Measurements from ENCODE around the gene DUT. TPM values are rescaled to one million over a fixed set of nuclear protein-coding genes. Genes with fewer than 3 reads are reported as not detected.
A peak's percentile ranks its signal among the peaks of the same experiment; 100 is the strongest.

DUT gene
- total RNA-seq, 1 donor from 2014 or later = 59.4 TPM

DNA sequence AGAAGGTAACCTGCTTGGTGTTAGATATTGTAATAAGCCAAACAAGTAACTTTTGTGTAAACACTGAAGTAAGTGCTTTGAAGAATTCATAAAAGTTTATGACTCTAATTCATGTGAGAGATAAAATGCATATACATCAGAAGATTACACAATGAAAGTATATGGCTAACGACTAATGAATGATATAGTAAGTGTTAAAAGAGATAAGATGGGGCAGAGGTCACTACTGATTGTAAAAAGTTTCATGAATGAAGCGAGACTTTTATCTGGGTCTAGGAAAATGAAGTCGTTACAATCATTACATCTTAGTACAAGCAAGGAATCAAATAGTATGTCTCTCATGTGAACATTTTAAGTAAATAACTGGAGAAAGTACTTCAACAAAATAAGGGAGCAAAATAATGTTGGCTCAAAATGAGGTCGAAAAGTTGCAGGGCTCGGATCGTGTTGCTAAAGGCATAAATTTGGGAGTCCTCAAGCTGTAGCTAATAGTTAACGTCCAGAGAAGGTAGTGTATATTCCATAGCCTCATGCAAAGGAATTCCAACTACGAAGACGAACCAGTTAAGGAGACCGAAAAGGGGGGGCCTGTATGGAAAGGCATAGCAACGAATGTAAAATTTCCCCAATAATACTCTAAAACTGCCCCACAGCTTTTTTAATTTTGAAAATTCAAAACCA lies 984 bp upstream of the DUT start:
- no peak for DNase-seq

DNA sequence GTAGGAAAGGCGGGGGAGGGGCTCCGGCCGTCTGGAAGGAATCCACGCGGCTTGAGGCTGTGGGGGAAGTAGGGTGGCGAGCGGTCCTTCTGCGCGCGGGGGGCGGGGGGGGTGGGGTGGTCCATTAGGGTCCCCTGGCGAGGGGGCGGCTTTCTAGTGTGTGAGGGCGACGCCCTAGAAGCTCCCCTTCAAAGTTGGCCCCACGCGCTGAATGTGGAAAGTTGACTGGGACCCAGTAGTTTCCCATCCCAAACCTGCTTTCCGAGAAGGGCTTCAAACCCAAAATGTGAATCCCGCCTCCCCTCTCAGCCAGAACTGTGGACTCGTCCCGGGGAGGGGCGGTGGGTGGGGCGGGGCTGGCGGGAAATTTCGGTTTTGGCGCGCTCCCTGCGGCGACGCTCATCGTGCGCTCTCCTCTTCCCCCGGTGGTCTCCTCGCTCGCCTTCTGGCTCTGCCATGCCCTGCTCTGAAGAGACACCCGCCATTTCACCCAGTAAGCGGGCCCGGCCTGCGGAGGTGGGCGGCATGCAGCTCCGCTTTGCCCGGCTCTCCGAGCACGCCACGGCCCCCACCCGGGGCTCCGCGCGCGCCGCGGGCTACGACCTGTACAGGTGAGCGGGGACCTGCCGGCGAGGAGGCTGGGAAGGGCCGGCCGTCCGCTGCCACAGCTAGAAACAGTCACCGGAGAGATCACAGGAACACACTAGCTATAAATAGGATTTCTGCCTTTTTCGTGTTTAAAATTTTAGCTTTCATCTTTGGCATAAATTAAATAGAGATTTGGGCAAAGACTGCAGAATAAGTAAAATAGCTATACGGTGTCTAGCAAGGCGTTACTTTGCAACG lies 790 bp downstream of the DUT start:
- DNase-seq = peak; percentile 80

DNA sequence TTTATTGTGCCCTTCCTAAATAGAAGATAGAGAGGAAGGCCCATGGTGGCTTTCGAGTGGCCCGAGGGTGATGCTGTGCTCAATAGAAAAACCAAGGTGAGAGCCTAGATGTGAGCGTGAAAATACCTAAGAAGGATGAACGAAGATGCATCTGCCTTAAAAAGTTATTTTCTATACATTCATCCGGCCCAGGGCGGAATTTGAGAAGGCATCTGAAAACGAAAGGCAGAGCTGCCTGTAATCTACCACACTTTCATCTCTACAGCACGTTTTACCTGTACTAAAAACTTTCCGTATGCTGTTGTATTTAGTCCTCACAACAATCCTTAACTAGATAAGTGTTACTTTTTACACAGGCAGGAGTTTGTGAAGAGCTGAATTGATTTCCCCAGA lies 1.4 kb downstream of the DUT start:
- DNase-seq = no peak

DNA sequence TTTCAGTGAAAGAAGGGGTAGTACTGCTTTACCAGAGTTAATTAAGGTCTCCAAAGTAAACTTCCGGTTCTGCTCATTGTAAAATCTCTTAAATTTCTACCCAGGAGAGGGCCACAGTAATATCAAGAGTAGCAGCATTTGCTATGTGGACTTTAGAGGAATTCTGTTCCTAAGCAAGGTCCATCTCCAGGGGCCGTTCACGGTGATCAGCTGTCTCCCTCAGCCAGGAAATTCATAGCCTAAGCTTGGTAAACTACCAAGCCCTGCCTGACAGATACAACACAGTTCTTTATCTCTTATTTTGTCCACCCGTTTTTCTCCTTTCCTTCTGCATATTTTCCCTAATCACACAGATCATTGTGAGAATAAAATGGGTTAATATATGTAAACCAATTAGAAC lies 2.3 kb downstream of the DUT start:
- no peak for DNase-seq

DNA sequence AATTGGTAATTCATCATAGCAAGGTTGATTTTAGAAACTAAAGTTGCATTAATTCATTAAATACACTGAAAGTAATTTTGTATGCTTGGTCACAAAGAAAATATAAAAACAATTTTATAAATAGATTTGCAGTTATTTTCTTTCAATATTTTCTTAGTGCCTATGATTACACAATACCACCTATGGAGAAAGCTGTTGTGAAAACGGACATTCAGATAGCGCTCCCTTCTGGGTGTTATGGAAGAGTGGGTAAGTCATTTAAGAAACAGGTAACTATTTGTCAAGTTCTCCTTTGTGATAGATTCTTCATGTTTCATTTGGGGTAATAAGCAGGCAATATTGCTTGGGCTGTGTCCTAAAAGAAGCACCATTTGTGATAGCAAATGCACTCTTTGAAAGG lies 3.0 kb downstream of the DUT start:
- no peak for DNase-seq

DNA sequence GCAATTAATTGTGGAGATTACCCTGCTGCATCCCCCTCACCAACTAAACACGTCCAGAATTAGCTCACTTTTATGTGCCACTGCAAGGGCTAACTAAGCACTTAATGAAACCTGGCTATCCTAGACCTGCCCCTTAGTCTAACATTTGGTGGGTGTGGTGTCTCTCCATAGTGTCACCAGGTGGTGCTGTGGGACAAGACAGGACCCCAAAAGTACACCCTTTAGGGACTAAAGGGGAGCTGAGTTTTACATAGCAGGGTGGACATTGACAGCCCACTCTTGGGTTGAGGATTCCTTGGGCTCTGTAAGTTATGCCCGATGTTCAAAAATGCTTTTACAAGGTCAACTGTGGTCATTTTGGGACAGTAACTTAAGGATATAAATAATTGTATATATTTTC lies 5.7 kb downstream of the DUT start:
- no peak for DNase-seq

DNA sequence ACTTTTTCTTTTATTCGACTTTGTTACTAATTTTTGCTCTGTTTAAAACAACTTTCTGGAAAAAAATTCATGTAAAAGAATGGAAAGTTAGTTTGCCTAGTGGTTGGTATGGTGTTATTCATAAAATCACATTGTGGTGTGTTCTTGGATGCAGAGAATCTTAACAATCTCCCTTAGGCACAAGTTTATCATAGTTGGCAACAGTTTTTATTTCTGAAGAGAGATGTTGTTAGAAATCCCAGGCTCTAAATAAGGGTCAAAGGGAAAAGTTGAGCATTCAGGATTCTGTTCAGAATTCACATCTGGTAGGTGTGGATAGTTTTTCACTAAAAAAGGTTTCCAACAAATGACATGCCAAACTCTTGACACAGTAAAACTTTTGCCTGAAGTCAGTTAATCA lies 6.4 kb downstream of the DUT start:
- no peak for DNase-seq

DNA sequence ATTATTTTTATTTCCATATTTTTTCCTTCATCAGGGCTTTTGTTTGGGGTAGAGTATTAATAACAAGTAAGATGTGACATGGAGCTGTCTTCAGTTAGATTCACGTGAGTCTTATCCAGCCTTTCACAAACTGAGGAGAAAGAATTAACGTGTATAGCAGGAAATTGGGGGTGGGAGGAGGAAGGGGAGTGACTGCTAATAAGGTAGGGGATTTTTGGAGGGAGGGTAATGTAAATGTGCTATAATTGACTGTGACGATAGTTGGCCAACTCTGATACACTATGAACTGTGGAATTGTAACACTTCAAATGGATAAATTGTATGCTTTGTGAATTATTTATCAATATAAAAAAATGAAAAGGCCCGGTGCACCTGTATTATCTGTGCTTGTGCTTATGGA lies 8.9 kb downstream of the DUT start:
- no peak for DNase-seq

DNA sequence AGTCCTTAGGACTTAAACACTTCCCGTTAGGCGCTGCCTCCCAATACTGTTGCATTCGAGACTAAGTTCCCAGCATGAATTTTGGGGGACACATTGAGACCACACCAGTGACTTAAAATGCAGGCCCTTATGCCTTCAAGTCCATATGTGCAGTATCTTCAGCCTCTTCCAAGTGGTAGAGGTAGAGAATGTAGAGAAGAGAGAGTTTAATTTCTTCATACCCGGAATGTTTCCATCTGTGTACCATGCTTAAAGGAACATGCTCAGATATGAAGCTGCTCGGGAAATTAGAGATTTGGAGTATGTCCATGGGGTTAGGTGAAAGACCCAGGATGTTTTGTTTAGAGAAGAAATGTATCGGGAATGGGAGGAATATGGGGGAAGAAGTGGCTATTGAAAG lies 12.6 kb downstream of the DUT start:
- DNase-seq = no peak

DNA sequence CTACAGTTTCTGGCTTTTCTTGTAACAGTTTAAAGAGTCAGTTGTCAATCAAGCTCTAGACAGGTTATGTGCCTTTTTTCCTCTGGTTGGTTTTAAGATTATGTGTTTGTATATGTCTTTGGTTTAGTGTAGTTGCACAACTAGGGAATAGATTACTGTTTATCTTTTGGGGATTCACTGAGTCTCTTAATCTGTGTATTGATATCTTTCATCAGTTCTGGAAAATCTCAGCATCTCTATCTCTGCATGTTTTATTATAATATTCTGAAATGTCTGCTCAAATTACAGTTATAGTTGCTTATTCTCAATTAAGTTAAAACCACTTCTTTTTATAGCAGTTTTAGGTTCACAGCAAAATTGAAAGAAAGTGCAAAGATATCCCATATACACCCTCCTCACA lies 14.3 kb downstream of the DUT start:
- no peak for DNase-seq

DNA sequence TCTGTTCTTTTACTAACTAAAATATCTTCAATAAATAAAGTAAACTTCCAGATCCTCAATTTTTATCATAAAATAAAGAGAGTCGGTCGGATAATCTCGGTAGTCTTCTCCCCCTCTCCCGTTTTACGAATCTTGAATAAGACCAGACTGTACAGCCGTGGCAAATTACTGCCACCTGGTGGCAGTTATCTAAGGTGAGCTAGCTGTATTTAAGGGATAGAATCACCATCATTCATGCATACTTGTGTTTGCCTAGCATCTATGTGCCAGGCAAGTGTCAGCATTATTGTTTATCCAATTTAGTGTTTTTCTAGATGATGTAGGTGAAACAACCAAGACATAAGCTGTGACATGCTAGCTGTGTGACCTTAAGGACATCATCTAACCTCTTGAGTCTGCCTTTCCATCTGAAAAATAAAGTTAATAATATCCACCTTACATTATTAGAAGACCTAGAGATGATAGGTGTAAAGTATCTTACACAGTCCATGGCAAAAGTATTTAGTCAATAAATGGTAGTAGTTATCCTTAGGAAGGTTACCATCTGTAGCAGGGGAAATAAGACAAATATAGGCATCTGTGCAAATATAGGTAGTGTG lies 21.3 kb downstream of the DUT start:
- no peak for DNase-seq

DNA sequence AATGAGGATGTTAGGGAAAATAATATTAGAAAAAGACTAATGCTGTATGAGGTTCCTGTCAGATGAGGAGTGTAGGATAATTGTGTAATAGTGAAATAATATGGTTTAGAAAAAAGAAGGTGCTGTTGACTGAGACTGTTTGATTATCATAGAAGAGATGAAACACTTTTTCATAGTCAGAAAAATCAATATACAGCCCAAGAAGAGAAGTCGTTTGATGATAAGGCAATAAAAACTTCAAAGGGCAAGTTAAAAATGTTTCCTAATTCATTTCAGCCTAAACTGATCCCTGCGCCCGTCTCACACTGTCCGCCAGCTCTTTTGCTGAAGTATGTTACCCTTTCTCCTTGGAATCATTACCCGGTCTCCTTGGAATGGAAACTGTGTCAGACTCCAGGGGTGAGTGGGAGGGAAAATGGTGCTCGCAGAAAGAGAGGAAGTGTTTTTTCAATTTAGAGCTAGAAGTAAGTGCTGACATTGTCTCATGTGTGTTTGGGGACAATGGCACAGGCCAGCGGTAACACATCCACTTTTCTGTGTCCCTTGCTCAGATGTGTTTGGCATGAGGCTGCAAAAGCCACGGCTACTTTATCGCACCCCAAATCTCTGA lies 23.6 kb downstream of the DUT start:
- DNase-seq = no peak

DNA sequence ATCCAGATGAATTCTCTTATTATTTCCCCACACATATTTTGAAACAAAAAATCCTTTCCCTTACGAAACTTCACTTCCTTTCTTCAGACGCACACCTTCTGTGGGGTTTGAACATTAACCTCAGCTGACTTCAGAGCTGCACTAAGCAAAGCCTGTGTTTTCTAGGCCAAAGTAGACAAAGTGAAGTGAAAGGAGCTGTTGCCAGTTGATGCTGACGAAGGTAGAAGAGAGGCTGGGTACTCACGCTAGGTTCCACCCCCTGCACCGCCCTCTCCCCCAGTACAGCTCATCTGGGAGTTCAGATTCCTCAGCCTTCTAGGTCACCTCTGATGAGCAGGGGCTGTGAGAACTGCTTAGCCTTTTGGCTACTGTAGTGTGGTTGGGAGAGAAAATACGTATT lies 24.1 kb downstream of the DUT start:
- no peak for DNase-seq

DNA sequence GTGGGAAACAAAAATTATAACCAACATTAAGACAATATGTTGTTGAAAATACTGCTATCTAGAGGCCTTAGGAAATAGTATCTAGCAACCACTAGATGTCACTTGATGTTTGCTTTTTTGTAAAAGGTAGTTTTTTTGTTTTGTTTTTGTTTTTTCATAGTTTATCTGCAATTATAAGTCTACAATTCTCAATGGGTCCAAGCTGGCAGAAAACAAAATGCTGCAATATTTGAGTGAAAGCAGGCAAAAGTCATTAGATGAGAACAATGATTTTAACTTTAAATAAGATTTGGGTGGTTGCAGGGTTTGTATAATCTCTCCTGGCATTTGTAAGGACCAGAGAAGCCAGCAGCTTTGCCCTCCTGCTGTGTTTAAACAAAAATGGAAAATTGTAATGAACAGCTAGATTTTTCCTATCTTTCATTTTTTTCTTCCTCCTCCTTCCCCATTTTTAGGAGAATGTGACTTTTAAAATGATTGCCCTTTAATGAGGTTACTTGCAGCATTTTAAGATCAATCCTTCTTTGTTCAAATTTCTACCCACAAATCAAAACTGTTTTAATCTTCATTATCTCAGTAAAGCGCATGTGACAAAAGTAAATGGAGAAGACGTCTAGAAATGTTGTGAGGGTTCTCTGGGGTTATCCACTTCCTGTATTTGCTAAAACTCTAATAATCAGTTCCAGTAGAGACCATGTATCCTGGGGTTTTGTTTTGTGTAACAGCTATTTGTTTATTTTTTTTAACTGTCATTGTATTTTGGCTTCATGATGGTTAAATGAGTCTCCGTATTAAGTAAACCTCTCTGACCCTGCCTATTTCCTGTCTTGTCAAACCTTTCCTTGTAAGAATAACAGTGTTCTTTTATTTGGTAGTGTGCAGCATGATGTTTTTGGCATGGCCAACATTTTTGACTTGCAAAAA lies 27.3 kb downstream of the DUT start:
- DNase-seq = no peak

DNA sequence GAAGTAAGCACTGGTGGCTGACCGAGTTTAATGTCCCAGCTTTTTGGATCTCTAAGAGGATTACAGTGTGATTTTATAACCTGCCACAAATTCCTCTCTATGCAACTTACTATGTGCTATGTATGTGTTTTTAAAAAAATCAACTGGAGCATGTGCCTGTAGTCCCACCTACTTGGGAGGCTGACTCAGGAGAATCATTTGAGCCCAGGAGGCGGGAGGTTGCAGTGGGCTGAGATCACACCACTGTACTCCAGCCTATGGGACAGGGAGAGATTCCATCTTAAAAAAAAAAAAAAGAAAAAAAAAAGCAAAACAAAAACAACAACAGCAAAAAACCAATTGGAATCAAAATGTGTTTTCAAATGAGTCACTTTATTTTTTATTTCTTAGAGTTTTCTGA lies 29.6 kb downstream of the DUT start:
- DNase-seq = no peak

DNA sequence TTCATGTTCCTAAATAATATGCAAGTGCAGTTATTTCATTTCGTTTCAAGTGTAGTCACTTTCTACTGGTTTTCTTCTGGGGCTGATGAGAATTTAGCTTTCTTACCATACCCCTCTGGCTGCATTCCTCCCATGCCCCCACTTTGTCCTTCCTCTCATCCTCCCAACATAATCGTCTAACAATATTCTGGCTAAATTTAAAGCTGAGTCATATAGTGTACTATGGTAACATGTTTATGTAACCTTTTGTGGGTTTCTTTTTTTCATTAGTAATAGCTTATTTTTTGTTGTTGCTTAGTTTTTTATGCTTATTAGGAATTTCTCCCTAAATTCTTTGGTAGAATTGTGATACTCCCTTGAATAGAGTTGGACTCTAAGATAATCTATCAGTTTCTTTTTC lies 30.5 kb downstream of the DUT start:
- no peak for DNase-seq

DNA sequence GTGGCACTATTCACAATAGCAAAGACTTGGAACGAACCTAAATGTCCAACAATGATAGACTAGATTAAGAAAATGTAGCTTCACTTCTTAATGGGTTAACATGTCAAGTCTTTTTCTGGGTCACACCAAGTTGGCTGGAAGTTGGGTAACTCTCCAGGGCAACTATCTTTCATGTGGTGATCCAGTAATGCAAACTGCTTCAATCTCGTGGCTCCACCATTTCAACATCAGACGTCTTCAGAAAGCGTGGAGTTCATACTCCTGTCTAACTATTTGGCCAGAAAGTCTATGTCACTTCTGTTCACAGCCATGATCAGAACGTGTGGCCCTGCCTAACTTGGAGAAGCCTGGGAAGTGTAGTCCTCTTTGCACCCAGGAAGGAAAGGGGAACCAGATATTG lies 32.2 kb downstream of the DUT start:
- no peak for DNase-seq

DNA sequence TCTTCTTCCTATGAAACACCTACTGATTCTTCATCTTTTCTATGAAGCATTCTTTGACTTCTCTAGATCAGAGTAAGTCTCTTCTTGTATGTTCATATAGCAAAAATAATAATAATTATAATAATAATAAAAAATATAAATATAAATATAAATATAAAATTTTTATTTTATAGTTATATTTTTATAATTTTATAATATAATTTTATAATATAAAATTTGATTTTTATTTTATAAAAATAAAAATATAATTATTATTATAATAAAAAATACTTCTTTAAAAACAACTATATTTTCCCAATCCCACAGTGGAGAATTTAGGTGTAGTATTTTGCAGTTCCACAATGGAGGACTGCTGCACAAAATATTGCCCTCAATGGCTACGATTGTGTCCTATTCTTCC lies 34.3 kb downstream of the DUT start:
- DNase-seq = no peak

DNA sequence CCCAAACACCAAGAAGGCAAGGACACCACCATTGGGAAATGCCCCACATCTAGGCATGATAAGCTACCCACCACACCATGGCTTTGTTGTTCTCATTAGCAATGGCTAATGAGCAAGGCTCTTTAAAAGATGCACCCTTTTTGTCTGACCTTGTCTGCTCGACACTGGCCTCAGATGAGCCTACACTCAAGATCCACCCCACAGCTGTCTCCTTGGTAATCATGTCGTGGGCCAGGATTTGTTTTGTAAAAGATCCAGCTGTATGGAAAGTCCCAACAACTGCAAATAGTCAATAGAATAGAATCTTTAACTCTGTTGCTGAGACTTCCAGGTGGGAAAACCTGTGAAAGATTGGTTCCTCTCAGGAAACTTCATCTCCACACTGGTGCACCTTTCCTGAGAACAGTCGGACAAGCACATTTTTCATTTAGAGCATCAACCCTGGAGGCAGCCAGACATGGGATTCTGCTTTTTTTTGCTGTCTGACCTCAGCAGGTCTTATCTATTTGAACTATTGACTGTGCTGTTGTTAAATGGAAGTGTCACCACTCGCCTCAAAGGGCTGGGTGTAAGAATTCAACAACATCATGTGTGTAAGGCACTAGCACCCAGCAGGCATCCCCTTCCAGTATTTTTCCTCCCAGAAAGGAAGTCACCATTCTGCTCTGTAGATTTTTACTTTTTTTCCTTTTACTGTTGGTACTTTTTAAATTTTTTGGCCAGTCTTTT lies 35.5 kb downstream of the DUT start:
- DNase-seq = no peak

DNA sequence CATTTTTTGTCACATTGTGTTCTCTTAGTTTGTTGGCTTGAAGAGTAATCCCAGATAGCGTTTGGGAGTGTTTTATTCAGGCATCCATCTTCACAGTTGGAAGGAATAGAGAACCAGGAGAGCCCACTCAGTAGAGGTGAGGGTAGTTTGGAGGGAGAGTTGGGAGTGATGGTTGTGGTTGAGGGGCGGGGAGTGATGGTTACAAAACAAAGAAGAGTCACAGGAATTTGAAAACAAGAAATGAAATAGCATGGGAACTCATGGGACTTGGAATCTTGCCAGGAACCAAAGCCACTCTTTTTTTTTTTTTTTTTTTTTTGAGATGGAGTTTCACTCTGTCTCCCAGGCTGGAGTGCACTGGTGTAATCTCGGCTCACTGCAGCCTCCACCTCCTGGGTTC lies 36.3 kb downstream of the DUT start:
- DNase-seq = no peak

DNA sequence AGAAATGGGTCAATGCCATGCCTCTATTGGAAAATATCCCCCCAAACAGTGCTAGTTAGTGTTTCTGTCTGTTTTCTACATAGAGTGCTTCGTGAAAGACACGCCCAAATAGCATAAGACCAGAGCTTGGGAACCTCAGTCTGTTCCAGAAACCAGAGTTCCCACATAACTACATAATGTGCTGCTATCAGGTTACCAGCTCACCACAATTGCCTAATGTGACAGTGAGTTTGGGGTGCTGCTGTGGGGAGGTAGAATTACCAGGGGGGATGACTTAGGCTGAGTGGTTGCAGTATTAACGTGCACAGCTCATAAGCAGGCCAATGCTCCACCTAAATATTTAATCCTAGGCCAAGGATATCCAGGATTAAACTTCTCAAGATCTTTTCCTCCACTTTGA lies 39.2 kb downstream of the DUT start:
- no peak for DNase-seq

DNA sequence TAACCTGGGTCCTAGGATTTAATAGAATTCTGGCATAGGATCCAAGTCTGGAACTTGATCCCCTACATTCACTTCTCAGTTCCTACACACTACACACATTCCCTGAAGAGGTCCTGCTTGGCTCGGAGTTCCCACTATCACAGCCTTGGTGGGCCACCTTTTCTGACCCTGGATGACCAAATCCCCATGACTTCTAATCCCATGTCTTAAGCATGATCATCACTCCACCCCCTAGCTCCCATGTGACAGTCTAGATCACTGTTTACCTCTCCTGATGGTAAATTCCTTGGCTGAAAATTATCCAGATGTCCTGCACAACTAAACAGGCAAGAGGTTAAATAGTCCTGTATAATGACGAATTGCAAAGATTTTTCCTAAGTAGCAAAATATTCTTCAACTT lies 40.3 kb downstream of the DUT start:
- DNase-seq = no peak
